Measurements from ENCODE around the gene SUSD1.

- TF ChIP-seq CTCF (conservative IDR thresholded peaks at IDR 0.05; ENCODE audit: low read length) (peak; percentile 77), EZH2phosphoT487 (IDR thresholded peaks at IDR 0.05; ENCODE audit: borderline replicate concordance, low read depth, low read length) (no peak)
These were observed 88.5 kb downstream of the SUSD1 start for GRCh38 chr9:112086627-112087026.
